ENCODE data around the gene NAA60.

- TF ChIP-seq SUZ12 (IDR thresholded peaks at IDR 0.05) (no peak), SP1 (IDR thresholded peaks at IDR 0.05) (no peak)
Observed at GRCh38 chr16:3510416-3510815, 66.9 kb downstream of the NAA60 start.

All from HEK293T (cell line).